ENCODE results near the gene WNT5A.

WNT5A gene

GRCh38 chr3:55442861-55443260 lies 44.2 kb downstream of the WNT5A start:
- peak; percentile 50 for DNase-seq

- DNase-seq: no peak
Observed at GRCh38 chr3:55441499-55441898, 45.6 kb downstream of the WNT5A start.

DNA sequence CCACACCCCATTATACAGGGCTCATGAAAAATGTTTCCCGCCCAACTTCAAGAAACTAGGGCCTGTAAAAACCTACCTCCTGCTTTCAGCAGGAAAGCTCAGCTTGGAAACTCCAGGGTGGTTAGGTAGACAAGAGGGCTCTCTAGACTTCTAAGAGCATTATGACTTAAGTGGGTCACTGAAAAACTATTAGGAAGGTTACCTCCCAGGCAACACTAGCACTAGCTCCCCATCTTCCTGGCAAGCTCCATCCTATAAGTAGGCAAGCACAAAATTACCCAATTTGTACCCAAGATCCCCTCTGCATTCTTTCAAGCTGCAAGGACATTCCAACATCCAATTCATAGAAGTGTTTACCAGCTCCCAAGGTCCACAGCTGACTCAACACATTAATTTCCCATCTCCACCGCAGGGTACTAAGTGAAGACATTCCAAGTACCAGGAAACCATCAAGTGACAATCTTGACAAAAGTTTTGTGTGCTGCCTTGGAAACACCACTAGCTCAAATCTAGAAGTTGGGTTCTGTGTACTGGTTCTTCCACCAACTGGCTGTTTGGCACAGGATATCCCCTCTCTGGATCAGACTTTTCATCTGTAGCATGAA lies 46.9 kb downstream of the WNT5A start:
- DNase-seq: peak; percentile 53

GRCh38 chr3:55439657-55440056 lies 47.4 kb downstream of the WNT5A start:
- DNase-seq: no peak

- no peak for DNase-seq
Observed at GRCh38 chr3:55436644-55437043, 50.5 kb downstream of the WNT5A start.

DNA sequence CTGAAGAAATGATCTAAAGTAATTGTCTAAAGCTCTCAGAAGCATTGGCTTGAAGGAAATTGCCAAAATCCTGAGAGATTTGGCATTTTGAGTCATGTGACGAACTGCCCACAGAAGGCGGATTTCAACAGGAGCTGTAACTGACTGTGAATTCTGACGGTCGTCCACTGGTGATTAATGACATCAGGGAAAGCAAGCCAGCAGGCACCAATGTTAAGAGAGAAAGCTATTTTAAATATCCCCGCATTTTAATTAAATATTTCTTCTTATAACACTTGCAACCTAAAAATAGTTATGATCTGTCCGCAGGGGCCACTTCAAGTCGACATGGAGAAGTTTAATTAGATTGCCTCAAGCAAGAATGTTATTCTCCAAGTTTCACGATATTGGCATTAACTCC lies 51.6 kb downstream of the WNT5A start:
- no peak for DNase-seq

DNA sequence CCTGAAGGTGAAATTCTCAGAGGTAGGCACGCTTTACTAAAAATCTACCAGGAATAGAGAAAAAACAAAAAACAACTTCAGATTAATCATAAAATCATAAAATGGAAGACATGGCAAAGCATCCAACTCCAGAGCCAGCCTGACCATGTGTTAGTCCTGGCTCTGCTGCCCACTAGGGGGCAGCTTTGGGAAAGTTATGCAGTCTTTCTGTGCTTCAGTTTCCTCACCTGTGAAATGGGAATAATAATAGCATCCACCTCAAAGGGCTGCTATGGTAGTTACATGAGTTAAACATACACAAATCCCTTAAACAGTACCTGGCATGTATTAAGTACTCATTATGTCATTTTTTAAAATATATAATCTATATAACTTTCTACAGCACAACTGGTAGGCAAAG lies 52.3 kb downstream of the WNT5A start:
- peak; percentile 47 for DNase-seq

- no peak for DNase-seq
Observed at GRCh38 chr3:55431041-55431440, 56.1 kb downstream of the WNT5A start.

DNA sequence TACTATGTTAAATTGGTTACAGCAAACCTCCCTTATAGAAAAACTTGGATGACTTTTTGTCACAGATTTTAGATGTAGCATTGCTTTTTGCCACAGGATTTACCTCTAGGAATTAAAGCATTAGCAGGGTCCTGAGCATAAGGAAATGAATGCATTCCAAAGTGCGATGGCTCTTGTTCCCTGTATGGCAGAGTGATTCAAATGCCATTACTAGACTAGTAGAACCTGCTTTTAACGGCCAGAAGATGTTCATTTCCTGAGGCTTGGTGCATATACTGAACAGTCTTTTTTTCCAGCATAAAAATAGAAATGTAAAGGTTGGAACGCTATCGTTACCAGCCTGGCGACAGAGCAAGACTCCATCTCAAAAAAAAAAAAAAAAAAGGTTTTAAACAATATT lies 59.4 kb downstream of the WNT5A start:
- DNase-seq: no peak

- DNase-seq: peak; percentile 28
Observed at GRCh38 chr3:55426486-55426885, 60.6 kb downstream of the WNT5A start.

- no peak for DNase-seq
Observed at GRCh38 chr3:55423782-55424181, 63.3 kb downstream of the WNT5A start.

DNA sequence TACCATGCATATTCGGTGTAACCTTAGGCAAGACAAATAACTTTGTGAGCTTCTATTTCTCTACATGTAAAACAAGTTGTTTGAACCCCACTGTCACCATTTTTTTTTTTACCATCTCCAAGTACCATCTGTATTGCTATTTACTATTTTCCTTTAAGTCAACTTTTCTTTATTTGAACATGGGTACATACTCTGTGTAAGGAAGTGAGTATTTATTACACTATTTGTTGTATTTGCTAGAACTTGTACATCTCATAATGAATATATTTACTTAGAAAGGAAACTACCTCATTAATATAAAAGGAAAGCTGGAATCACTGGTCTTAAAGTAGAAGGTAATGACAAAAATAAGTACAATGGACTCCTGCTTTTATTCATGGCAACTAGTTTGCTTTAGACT lies 69.9 kb downstream of the WNT5A start:
- DNase-seq: no peak

DNA sequence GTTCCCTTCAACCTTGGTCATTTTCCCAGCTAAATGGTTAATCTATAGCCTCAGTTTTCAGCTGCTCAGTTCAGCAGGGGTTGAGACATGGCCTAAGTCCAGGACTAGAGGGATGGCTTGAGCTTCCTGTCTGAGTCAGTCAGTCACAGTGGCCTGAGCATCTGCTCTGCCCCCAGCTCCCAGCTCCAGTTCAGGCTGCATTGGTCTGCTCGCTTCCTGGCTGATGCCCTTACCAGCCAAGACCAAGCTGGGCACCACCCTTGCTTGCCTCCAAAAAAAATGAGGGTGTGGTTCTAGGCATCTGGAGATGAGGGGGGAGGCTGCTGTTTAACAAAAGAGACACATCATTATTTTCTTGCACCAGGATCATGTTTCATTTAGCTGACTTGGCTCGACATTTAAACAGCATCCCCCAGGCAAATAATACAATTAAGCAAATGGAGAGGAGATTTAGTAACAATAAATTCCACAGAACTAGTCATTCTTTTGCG lies 70.7 kb downstream of the WNT5A start:
- DNase-seq: peak; percentile 78

All from fibroblast of skin of right biceps (primary cell).